Ramos (cell line): Measurements from ENCODE around the gene BICD1.
"Not testable (repeated sequence)": the region's sequence is repeated elsewhere in the genome, so short reads cannot be mapped to it uniquely, and the experiment has no call there.

Experiments used
- in situ Hi-C: fragments of 300-500 bp; cut with MboI; formaldehyde crosslinking; loops from one replicate; pipeline ENCODE4 v1.14.3; 2022; ENCODE audit warnings: low sequenced_read_pairs; ENCODE audit not compliant: unreplicated experiment

The BICD1 gene

GRCh38 chr12:32106517-32107358 is at the start of gene BICD1:
TSS of gene BICD1 (plus strand) at chr12:32106847. CDS start at chr12:32107332, 485 bp downstream.
- in situ Hi-C loops: no loop called here

DNA sequence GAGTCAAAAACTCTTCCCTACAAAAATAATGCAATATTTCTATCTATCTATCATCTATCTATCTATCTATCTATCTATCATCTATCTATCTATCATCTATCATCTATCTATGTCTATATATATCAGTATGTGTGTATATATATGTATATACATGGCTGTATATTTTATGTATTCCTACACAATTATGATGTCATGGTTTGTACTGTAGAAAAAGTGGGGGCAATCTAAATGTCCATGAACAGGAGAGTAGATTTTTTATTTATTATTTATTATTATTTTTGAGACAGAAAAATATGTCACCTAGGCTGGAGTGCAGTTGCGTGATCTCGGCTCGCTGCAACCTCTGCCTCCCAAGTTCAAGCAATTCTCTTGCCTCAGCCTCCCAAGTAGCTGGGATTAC is 45.6 kb upstream of the BICD1 start:
- in situ Hi-C loops: loop anchor here (10.0 kb wide), 1 partner anchor 244 kb away; no protein-coding TSS in a partner anchor

- in situ Hi-C loops: loop anchor here (10.0 kb wide), 1 partner anchor 242 kb away; no protein-coding TSS in a partner anchor
Measured at GRCh38 chr12:32062881-32063280, 43.8 kb upstream of the BICD1 start.

- in situ Hi-C loops: loop anchor here (10.0 kb wide), 1 partner anchor 241 kb away; no protein-coding TSS in a partner anchor
Measured at GRCh38 chr12:32063796-32064195, 42.9 kb upstream of the BICD1 start.

GRCh38 chr12:32066206-32066605 is 40.4 kb upstream of the BICD1 start:
- in situ Hi-C loops: loop anchor here (10.0 kb wide), 1 partner anchor 239 kb away; no protein-coding TSS in a partner anchor

DNA sequence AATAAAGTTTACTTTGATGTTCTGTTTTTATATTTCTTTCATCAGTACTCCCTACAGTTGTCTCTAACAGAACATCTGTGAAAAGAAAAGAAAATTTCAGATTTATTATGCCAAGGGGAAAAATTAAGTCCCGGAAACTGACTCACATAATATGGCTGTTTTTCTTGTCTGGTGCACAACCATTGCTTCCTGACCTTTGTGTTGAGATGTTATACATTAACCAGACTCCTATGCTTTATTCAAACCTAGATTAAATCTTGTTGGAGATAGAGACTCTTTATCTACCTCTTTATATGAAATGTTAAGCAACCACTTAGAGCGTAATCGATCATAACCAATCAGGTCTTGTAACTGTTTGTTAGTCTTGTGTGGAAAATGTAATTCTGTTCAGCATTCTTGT is 37.6 kb upstream of the BICD1 start:
- in situ Hi-C loops: loop anchor here (10.0 kb wide), 1 partner anchor 236 kb away; no protein-coding TSS in a partner anchor

DNA sequence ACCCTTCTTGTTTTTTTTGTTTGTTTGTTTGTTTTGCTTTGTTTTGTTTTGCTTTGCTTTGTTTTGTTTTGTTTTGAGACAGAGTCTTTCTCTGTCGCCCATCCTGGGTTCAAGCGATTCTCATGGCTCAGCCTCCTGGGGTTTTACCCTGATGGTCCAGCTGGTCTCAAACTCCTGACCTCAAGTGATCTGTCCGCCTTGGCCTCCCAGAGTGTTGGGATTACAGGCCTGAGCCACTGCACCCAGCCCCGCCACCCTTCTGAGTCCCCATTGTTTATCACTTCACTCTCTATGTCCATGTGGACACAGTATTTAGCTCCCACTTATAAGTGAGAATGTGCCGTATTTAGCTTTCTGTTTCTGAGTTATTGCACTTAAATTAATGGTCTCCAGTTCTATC is 36.9 kb upstream of the BICD1 start:
- in situ Hi-C loops: loop anchor here (10.0 kb wide), 1 partner anchor 235 kb away; no protein-coding TSS in a partner anchor

GRCh38 chr12:32070370-32070769 is 36.3 kb upstream of the BICD1 start:
- in situ Hi-C loops: no loop called here

GRCh38 chr12:32072102-32072501 is 34.5 kb upstream of the BICD1 start:
- in situ Hi-C loops: no loop called here

- in situ Hi-C loops: no loop called here
Measured at GRCh38 chr12:32074432-32074831, 32.2 kb upstream of the BICD1 start.

GRCh38 chr12:32076941-32077340 is 29.7 kb upstream of the BICD1 start:
- in situ Hi-C loops: no loop called here

- in situ Hi-C loops: no loop called here
Measured at GRCh38 chr12:32080435-32080834, 26.2 kb upstream of the BICD1 start.

DNA sequence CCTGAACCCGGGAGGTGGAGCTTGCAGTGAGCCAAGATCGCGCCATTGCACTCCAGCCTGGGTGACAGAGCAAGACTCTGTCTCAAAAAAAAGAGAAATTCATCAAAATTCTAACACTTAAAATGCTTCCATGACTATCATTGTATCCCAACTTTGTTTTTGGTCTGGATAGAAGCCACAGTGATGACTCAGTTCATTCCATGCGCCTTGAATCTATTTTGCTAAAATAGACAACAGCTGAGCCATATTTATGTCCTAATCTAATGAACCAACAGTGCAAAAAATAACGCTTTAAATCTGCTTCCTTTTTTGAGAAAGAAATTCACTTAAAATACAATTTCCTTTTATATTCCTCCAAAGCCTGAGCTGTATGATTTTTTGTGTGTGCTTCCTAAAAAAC is 23.2 kb upstream of the BICD1 start:
- in situ Hi-C loops: no loop called here

- in situ Hi-C loops: no loop called here
Measured at GRCh38 chr12:32084017-32084688, 22.5 kb upstream of the BICD1 start.

- in situ Hi-C loops: no loop called here
Measured at GRCh38 chr12:32084753-32085152, 21.9 kb upstream of the BICD1 start.

DNA sequence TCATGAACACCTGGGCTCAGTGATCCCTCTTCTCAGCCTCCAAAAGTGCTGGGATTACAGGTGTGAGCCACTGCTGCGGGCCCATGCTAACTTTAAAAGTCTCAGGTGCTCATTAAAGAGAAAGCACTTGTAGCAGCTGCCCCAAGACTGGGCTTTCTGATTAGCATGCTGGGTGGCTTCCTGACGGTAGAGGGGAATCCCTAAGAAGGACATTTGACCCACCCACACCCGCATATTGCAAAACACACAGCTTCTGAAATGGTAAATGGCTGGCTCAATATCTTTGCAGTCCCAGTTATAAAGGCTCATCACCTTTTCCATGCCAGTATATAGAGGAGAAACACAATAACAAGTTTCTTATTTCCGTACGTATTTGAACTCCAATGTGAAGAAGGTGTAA is 19.3 kb upstream of the BICD1 start:
- in situ Hi-C loops: no loop called here

- in situ Hi-C loops: no loop called here
Measured at GRCh38 chr12:32089156-32089555, 17.5 kb upstream of the BICD1 start.

- in situ Hi-C loops: no loop called here
Measured at GRCh38 chr12:32089586-32089985, 17.1 kb upstream of the BICD1 start.

DNA sequence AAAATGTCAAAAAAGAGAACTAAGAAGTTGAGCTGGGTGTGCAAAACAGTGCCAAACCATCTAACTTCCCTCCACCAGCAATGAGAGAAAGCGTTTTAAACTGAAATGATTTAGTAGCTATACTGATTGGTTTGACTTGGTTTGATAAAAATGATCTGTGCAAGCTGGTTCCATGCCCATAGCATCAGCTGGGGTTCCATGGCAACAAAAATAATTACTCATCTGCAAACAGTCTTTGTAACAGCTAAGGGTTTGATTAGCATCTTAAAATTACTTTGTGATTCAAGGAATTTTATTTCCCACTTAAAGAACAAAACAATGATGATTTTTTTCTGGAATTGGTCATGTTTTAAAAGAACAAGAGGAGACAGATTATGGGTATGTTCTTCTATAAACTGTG is 15.0 kb upstream of the BICD1 start:
- in situ Hi-C loops: no loop called here

GRCh38 chr12:32098112-32098511 is 8.5 kb upstream of the BICD1 start:
- in situ Hi-C loops: no loop called here

DNA sequence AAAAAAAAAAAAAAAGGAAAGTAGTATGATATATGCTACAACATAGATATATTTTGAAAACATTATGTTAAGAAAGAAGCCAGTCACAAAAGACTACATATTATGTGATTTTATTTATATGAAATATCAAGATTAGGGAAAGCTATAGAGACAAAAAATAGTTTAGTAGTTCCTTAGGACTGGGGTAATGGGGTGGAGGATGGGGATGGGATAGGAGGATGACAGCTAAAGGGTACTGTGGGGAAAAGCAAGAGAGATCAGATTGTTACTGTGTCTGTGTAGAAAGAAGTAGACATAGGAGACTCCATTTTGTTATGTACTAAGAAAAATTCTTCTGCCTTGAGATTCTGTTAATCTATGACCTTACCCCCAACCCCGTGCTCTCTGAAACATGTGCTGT is 7.4 kb upstream of the BICD1 start:
- in situ Hi-C loops: not testable (repeated sequence)
